HG02588 (cell line): ENCODE data around the gene NAP1L1.

Source experiments
- ATAC-seq: cut with Tn5 transposase; IDR thresholded peaks from one replicate; pipeline ENCODE4 v1.9.1; 2021; ENCODE audit warnings: mild to moderate bottlenecking, moderate library complexity; ENCODE audit not compliant: unreplicated experiment

NAP1L1 gene

GRCh38 chr12:76024102-76024781 lies 60.2 kb downstream of the NAP1L1 start:
- ATAC-seq: no peak

- no peak for ATAC-seq
Measured at GRCh38 chr12:76023069-76023690, 61.3 kb downstream of the NAP1L1 start.

- ATAC-seq: no peak
Measured at GRCh38 chr12:76022506-76022905, 62.0 kb downstream of the NAP1L1 start.

GRCh38 chr12:76020731-76021672 lies 63.5 kb downstream of the NAP1L1 start:
- ATAC-seq: peak; percentile 61

GRCh38 chr12:76020281-76020680 lies 64.2 kb downstream of the NAP1L1 start:
- peak; percentile 68 for ATAC-seq

- ATAC-seq: no peak
Measured at GRCh38 chr12:76018672-76019071, 65.8 kb downstream of the NAP1L1 start.

- no peak for ATAC-seq
Measured at GRCh38 chr12:76018111-76018510, 66.4 kb downstream of the NAP1L1 start.

GRCh38 chr12:76014007-76014406 lies 70.5 kb downstream of the NAP1L1 start:
- ATAC-seq: no peak

- ATAC-seq: no peak
Measured at GRCh38 chr12:76013603-76014002, 70.9 kb downstream of the NAP1L1 start.

GRCh38 chr12:76012644-76013043 lies 71.8 kb downstream of the NAP1L1 start:
- no peak for ATAC-seq

GRCh38 chr12:76010732-76011458 lies 73.6 kb downstream of the NAP1L1 start:
- ATAC-seq: no peak

GRCh38 chr12:76008428-76008827 lies 76.1 kb downstream of the NAP1L1 start:
- ATAC-seq: no peak

- no peak for ATAC-seq
Measured at GRCh38 chr12:76007640-76008039, 76.8 kb downstream of the NAP1L1 start.

GRCh38 chr12:76006028-76006925 lies 78.2 kb downstream of the NAP1L1 start:
- ATAC-seq: no peak

- ATAC-seq: no peak
Measured at GRCh38 chr12:76003355-76003638, 81.2 kb downstream of the NAP1L1 start.

- ATAC-seq: no peak
Measured at GRCh38 chr12:76002598-76003354, 81.7 kb downstream of the NAP1L1 start.

- ATAC-seq: no peak
Measured at GRCh38 chr12:75998292-75999063, 86.0 kb downstream of the NAP1L1 start.

GRCh38 chr12:75997658-75998057 lies 86.8 kb downstream of the NAP1L1 start:
- ATAC-seq: no peak
